NCI-H1048 (cell line): ENCODE results near the gene LRRC10.

Experiments
- DNase-seq: peaks from one replicate; lab custom pipeline; 2025; lab: John Stamatoyannopoulos, UW

Gene LRRC10, protein sequence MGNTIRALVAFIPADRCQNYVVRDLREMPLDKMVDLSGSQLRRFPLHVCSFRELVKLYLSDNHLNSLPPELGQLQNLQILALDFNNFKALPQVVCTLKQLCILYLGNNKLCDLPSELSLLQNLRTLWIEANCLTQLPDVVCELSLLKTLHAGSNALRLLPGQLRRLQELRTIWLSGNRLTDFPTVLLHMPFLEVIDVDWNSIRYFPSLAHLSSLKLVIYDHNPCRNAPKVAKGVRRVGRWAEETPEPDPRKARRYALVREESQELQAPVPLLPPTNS

DNA sequence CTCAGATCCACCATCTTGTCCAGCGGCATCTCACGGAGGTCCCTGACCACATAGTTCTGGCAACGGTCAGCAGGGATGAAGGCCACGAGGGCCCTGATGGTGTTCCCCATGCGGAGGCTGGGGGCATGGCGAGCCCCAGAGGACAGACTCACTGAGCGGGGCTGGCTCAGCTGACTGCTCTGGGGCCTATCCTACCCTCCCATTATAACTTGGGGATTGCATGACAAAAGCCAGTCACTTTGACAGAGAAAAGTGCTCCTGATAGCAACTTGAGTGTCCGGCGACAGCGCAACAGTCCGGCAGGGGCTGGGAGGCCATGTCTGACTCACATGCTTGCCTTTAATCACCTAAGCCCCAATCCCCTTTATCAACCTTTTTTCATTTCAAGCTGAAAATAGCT lies at the start of gene LRRC10:
TSS of gene LRRC10 (minus strand) at position 179 of the 400 bp plus-strand sequence. CDS start at position 110, 69 bp downstream.
- no peak for DNase-seq

- no peak for DNase-seq
These were observed 49.6 kb upstream of the LRRC10 start for GRCh38 chr12:69660164-69660863.

DNA sequence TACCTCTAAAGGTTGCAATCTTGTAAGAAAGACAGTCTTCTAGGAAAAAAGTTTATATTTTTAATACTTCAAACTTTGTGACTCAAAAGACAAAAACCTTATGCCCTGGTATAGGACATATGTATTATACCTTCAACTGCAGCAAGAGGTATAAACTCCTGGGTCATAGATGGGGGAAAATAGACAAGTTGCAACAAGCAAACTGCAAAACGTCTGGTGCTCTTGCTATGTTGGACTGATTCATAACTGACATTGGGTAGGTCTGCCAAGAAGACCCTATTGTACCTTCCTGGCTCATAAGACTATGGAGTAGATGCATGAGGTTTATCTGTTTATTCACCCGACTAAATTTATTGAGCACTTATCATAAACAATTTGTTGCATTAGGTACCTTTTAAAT lies 47.5 kb upstream of the LRRC10 start:
- no peak for DNase-seq

DNA sequence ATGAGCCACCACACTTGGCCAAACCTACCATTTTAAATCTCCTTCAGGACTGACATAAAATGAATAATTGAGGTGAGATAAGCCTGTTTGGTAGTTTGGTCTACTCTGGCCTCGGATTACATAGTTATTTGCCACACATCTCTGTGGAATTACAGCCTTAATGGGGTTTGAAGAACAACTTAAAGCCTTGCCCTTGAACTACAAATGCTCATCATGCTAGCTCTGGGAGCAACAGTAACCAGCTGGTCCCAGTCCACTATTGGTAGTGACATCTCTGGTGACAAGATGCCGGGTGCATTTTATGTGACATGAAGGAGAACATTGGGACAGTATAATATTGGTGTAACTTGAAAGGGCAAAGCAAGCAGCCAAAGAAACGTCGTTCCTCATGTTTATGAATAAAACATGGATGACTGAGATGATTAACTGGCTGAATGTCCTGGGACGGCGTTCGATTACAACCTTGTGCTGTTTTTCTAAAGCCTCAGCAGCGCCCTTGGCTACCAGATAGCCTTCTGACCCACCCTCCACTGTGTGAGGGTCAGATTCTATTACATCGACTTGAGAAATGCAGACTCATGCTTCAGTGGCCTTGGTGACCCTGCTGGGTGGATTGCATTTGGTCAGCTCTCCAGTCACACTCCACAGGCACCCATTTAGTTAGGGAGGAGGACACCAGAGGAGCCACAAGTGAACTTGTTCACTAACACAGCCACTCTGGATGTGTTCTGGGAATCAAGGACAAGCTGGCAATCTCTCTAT lies 46.9 kb upstream of the LRRC10 start:
- no peak for DNase-seq

DNA sequence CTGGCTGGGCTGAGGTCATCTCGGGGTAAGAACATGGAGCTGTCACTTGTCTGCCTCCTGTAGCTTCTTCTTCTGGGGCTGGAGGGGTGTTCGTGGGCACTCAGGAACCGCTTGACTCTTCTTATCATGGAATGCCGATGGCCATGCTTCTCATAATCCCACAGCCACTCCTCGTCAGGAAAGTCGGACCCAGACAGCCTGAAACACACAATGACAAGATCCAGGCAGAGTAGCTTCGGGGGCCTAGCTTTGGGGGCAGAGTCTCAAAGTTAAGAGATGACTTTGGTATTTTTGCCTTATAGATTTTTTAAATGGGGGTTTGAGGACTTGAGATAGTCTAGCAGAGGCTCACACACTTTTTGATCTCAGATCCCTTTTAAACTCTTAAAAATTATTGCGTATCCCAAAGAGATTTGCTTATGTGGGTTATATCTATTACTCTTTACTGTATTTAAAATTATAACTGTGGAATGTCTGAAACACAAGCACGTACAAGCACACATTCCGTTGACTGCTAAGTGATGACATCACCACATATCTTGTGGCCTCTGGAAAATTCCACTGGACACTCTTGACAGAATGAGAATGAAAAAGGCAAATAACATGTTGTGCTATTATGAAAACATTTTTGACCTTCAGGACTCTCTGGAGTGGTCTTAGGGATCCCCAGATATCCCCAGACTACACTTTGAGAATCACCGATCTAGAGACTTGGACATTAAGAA lies 45.1 kb upstream of the LRRC10 start:
- DNase-seq, result no peak

GRCh38 chr12:69653703-69654102 lies 43.0 kb upstream of the LRRC10 start:
- no peak for DNase-seq

DNA sequence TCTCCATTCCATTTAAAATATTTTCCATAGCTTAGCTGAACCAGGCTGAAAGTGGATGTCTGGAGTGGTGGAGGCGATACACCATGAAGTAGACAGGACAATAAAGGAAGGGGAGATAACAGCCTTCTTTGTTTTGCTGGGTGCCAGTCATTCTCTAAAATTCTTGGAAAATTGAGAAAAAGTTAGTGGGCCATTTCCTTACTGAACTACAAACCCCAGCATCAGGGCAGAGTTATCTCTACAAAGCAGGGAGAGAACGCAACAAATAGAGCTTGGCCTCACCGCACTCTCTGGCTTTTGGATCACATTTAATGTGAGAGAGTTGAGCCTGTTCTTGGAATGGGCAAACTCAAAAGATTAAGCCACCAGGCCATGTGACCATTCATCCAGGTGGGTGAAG lies 41.2 kb upstream of the LRRC10 start:
- DNase-seq, result no peak

- DNase-seq, result no peak
These were observed 38.8 kb upstream of the LRRC10 start for GRCh38 chr12:69649529-69649928.

GRCh38 chr12:69648476-69648875 lies 37.8 kb upstream of the LRRC10 start:
- no peak for DNase-seq

DNA sequence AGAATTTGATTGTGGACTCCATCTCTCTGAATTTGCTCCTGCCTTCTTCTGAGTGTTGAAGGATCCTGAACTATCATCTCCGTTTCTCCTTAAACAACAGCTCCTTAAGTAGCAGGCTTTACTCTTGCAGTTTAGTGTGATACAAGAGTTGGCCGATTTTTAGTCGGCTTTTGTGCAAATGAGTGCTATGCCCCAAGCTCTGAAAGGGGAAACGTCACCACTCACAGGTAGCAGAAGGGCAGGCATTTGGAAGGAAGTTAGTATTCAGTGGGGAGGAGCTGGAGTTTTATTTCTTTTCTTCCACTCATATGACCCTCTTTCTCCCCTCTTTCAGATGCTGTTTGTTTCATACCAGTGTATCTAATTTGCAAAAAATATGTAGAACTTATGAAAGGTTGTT lies 36.5 kb upstream of the LRRC10 start:
- DNase-seq, result no peak

DNA sequence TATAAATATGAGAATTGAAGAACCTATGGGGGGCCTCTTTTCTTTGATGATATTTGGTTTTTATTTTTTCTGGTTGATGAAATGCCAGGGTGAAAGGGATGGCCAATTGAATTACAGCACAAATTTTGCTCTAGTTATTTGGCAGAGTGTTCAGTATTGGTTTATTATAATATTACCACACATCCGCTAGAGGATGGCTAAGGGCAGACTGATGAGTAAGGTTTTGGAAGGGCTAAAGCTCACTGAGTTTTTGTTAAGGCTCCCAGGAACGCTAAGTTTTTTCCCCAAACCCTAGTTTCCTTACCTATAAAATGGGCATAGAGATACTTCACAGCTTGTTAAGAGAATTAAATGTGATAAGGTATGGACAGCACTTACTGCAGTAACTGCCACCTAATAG lies 34.3 kb upstream of the LRRC10 start:
- DNase-seq, result no peak

DNA sequence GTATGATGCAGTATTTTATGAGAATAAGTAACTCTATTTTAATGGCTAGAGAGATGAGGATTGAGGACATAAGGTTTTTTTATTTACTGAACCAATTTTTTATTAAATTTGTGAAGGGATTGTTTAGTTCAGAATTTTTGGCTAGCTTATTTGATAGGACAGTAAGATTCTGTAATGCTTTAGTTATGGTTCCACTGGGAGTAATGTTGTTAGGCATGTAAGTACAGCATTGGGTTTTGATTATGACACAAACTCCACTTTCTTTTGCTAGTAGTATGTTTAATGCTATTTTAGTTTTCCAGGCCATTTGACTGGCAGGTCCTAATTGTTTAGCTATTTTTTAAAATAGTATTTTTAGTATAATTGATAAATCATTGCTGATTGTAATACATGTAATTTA lies 33.8 kb upstream of the LRRC10 start:
- no peak for DNase-seq

DNA sequence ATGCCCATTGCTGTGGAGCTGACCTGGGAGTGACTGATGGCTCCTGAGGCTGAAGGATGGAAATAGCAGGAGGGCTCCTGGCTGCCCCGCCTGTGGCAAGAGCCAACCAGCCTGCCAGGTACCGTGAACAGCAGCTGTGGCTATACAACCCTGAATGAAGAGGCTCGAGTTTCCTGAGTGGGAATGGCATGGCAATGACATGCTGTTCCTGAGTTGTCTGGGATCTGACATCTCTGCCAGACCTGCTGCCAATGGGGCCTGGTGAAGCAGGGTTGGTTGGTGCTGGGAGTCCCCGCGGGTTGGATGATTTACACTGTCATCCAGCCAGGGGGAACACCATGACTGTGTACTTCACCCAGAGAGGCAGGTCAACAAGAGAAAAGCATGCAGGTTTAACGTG lies 31.8 kb upstream of the LRRC10 start:
- DNase-seq, result no peak

DNA sequence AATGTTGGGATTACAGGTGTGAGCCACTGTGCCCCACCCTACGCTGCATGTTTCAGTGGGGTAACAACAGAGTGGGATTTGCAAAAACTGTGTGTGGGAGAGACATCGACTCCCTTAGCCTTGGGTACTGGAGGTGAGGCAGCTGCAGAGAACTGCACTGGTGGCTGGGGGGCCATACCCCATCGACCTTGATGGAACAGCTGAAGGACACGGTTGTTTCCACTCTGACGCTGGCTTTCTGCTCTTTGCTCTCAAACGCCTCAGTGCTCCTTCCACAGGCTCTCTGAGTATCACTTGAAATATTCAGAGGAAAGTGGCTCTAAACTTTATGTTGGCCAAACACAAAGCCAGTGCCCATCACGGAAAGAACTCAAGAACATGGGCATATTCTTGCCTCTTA lies 30.8 kb upstream of the LRRC10 start:
- DNase-seq, result no peak

- peak; percentile 40 for DNase-seq
These were observed 28.8 kb upstream of the LRRC10 start for GRCh38 chr12:69639400-69640016.

GRCh38 chr12:69633061-69633460 lies 22.4 kb upstream of the LRRC10 start:
- DNase-seq, result no peak

GRCh38 chr12:69630191-69630590 lies 19.5 kb upstream of the LRRC10 start:
- DNase-seq, result no peak

- DNase-seq, result no peak
These were observed 16.8 kb upstream of the LRRC10 start for GRCh38 chr12:69627501-69627900.

- DNase-seq, result no peak
These were observed 13.3 kb upstream of the LRRC10 start for GRCh38 chr12:69623970-69624369.

- no peak for DNase-seq
These were observed 10.8 kb upstream of the LRRC10 start for GRCh38 chr12:69621551-69621950.

DNA sequence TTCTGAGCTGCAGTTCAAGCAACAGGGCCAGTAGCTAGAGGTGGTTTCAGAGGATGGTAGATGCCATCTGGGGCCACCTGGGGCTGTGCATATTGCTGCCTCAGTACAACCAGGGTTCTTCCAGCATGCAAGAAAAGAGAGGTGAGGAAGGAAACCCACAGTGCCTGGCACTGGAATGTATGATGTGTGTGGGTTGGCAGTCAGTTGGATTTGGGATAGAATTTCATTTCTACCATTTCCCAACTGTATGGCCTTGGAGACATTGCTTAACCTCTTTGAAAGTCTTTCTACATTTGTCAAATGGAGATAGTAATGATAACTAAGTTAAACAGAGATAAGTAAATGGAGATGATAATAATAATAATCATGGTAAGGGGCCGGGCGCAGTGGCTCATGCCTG lies 10.2 kb upstream of the LRRC10 start:
- no peak for DNase-seq

DNA sequence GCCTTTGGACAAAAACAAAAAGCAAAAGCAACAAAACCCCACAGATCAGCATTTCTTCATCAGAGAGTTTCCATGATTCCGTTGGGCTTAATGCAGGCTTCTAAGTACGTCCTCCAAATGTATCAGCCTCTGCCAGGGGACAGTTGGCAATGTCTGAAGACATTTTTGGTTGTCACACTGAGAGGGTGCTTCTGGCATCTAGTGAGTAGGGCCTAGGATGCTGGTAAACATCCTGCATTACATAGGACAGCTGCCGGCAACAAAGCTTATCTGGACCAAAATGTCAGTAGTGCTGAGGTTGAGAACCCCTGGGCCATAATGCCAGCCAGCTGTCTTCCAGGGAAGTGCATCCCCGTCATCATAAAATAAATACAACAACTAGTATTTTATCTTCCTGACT lies 9.4 kb upstream of the LRRC10 start:
- DNase-seq, result no peak
